Muscle layer of colon (tissue), 2 donors: ENCODE measurements around the gene PTGFRN.

Experiments used
- H3K27ac ChIP-seq: one replicate; pipeline ENCODE4 v1.7.0; 2013; ENCODE audit warnings: low read depth, mild to moderate bottlenecking, low read length, moderate library complexity
- H3K27me3 ChIP-seq, 2 donors: one replicate each; pipeline ENCODE4 v1.7.0; 2013; ENCODE audit warnings: low read length in 2 of 2, mild to moderate bottlenecking in 2 of 2; ENCODE audit not compliant: insufficient read depth in 2 of 2, control insufficient read depth in 1 of 2
- H3K36me3 ChIP-seq: one replicate; pipeline ENCODE4 v1.7.0; 2013; ENCODE audit warnings: mild to moderate bottlenecking, low read length; ENCODE audit not compliant: insufficient read depth
- H3K4me1 ChIP-seq: one replicate; pipeline ENCODE4 v1.7.0; 2013; ENCODE audit warnings: mild to moderate bottlenecking, low read length; ENCODE audit not compliant: insufficient read depth
- H3K4me3 ChIP-seq, 2 donors: one replicate each; pipeline ENCODE4 v1.7.0; 2013; ENCODE audit warnings: low read length in 2 of 2, low read depth in 1 of 2, mild to moderate bottlenecking in 1 of 2, moderate library complexity in 1 of 2
- H3K9ac ChIP-seq: one replicate; pipeline ENCODE4 v1.7.0; 2013; ENCODE audit warnings: low read length
- H3K9me3 ChIP-seq: one replicate; pipeline ENCODE4 v1.7.0; 2013; ENCODE audit warnings: mild to moderate bottlenecking, low read length
- donor health status: abdominal sarcoma.
- donor health status: Adenocarcinoma of cecum.

PTGFRN gene

DNA sequence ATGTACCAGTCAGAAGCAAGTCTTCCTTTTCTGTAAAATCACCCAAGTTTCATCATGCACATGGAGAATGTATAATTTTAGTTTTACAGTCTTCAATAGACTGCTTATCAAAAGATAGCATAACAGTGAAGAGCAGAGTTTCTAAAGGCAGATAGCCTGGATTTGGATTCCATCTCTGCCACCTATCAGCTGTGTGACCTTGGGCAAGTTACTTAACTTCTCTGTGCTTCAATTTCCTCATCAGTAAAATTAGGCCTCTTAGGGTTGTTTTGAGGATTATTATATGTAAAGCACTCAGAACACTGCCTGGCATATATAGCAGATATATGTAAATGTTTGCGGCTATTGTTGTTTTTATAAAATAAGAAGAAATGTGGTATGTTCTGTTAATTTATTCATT, 38.9 kb downstream of the PTGFRN start:
- no peak overlapping the region for H3K9ac ChIP-seq
- H3K27me3 ChIP-seq, result no peaks in the 10 kb centered on the region
- peak overlapping the region; percentile 93 for H3K27ac ChIP-seq
- peaks cover 68% of the 10 kb centered on the region for H3K4me1 ChIP-seq
- H3K36me3 ChIP-seq, result peaks cover 24% of the 10 kb centered on the region
- no peaks in the 10 kb centered on the region for H3K9me3 ChIP-seq
- no peak overlapping the region for H3K4me3 ChIP-seq

- Histone ChIP-seq H3K4me3 (no peak overlapping the region), H3K9ac (no peak overlapping the region), H3K4me1 (peaks cover 71% of the 10 kb centered on the region), H3K9me3 (no peaks in the 10 kb centered on the region), H3K27me3 (no peaks in the 10 kb centered on the region), H3K27ac (peak overlapping the region; percentile 93), H3K36me3 (peaks cover 17% of the 10 kb centered on the region)
Observed at GRCh38 chr1:116949213-116949985, 39.7 kb downstream of the PTGFRN start.

DNA sequence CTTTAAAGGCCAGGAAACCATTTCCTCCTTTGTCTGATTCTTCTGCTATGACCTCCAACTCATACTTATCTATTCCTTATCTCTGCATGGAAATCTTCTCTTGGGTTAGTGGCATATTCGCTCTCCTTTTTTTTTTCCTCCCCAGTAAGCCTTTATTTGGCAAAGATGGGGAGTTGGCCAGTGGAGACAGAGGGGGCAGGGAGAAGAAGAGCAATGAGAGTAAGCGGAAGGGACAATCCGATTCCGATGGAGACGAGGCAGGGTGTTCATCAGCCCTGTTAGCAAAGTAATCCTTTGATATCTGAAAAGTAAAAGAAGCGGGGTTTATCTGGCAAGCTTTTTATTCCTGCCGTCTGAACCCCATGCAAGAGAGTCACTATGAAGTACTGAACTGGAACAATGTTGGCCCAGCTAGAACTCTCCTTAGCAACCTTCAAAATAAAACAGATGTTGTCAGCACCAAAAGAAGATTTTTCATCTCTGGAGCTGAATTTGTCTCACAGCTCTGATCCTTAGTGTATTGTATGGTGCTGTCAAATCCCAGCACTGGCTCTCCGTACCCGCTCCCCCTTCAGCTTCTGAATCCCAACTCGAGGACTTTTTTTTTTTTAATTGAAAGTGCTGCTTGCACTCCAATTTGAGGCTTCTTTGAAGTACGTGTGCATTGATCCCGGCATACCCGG, 40.9 kb downstream of the PTGFRN start:
- no peaks in the 10 kb centered on the region for H3K9me3 ChIP-seq
- H3K4me3 ChIP-seq, result peak overlapping the region in 1 of 2 donors; percentile 25
- peak overlapping the region; percentile 93 for H3K27ac ChIP-seq
- peaks cover 78% of the 10 kb centered on the region for H3K4me1 ChIP-seq
- H3K9ac ChIP-seq, result peak overlapping the region; percentile 28
- H3K36me3 ChIP-seq, result peaks cover 11% of the 10 kb centered on the region
- H3K27me3 ChIP-seq, result no peaks in the 10 kb centered on the region

GRCh38 chr1:116951200-116951935, 41.7 kb downstream of the PTGFRN start:
- Histone ChIP-seq H3K4me3 (peak overlapping the region in 1 of 2 donors; percentile 25), H3K27ac (peak overlapping the region; percentile 93), H3K27me3 (no peaks in the 10 kb centered on the region), H3K36me3 (peaks cover 11% of the 10 kb centered on the region), H3K9me3 (no peaks in the 10 kb centered on the region), H3K4me1 (peaks cover 84% of the 10 kb centered on the region), H3K9ac (peak overlapping the region; percentile 28)

- H3K4me1 ChIP-seq, result peaks cover 85% of the 10 kb centered on the region
- no peak overlapping the region for H3K4me3 ChIP-seq
- peak overlapping the region; percentile 7 for H3K27ac ChIP-seq
- H3K27me3 ChIP-seq, result no peaks in the 10 kb centered on the region
- H3K9ac ChIP-seq, result no peak overlapping the region
- H3K9me3 ChIP-seq, result no peaks in the 10 kb centered on the region
- peaks cover 11% of the 10 kb centered on the region for H3K36me3 ChIP-seq
Observed at GRCh38 chr1:116952738-116953275, 43.1 kb downstream of the PTGFRN start.

DNA sequence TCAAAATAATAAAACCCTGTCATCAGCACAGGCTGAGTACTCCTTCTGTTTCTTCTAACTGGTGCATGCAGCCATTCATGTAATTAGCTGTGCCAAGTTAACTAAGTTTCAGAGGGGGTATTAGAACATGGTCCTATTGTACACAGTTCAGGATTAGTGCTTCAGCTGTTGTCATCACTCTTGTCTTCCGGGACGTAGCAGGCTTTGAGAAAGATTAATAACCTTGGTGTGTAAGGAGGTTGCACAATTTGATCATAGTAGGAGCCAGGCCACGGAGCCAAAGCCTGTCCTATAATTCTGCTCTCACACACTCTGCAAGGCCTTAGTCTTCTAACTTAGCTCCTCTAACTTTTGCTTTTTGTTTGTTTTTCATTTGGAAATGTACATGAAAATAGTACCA, 44.7 kb downstream of the PTGFRN start:
- Histone ChIP-seq H3K36me3 (peaks cover 3% of the 10 kb centered on the region), H3K27ac (peak overlapping the region; percentile 2), H3K4me1 (peaks cover 75% of the 10 kb centered on the region), H3K27me3 (no peaks in the 10 kb centered on the region), H3K9me3 (no peaks in the 10 kb centered on the region), H3K9ac (no peak overlapping the region), H3K4me3 (no peak overlapping the region)

GRCh38 chr1:116956378-116956777, 46.7 kb downstream of the PTGFRN start:
- H3K4me1 ChIP-seq, result peaks cover 57% of the 10 kb centered on the region
- H3K9me3 ChIP-seq, result no peaks in the 10 kb centered on the region
- H3K4me3 ChIP-seq, result no peak overlapping the region
- H3K27me3 ChIP-seq, result no peaks in the 10 kb centered on the region
- no peak overlapping the region for H3K27ac ChIP-seq
- H3K9ac ChIP-seq, result no peak overlapping the region
- H3K36me3 ChIP-seq, result peaks cover 8% of the 10 kb centered on the region

GRCh38 chr1:116957646-116958045, 47.9 kb downstream of the PTGFRN start:
- Histone ChIP-seq H3K4me1 (peaks cover 45% of the 10 kb centered on the region), H3K9ac (no peak overlapping the region), H3K36me3 (peaks cover 19% of the 10 kb centered on the region), H3K9me3 (no peaks in the 10 kb centered on the region), H3K27me3 (no peaks in the 10 kb centered on the region), H3K27ac (no peak overlapping the region), H3K4me3 (no peak overlapping the region)

- peaks cover 24% of the 10 kb centered on the region for H3K36me3 ChIP-seq
- H3K27me3 ChIP-seq, result no peaks in the 10 kb centered on the region
- no peaks in the 10 kb centered on the region for H3K9me3 ChIP-seq
- no peak overlapping the region for H3K9ac ChIP-seq
- H3K4me3 ChIP-seq, result no peak overlapping the region
- H3K4me1 ChIP-seq, result peaks cover 43% of the 10 kb centered on the region
- H3K27ac ChIP-seq, result no peak overlapping the region
Observed at GRCh38 chr1:116958110-116958509, 48.4 kb downstream of the PTGFRN start.

DNA sequence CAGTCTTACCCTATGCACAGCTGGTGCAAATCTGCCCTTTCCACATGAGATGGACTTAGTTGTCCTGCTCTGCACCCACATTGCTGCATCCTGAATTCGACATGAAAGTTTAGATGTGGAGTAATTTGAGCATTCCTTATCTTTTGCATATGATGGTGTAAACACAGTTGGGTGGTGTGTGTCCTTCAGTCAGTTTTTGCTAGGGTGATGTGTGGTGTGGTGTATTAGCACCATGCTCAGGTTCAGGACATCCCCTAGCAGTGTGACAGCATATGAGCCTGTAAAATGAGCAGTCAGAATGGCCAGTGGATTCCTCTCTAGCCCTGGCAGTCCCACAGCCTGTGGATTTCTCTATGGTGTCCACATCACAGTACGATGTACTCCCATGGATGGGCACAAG, 49.3 kb downstream of the PTGFRN start:
- Histone ChIP-seq H3K27ac (no peak overlapping the region), H3K36me3 (peaks cover 32% of the 10 kb centered on the region), H3K9ac (no peak overlapping the region), H3K4me1 (peaks cover 38% of the 10 kb centered on the region), H3K27me3 (no peaks in the 10 kb centered on the region), H3K9me3 (no peaks in the 10 kb centered on the region), H3K4me3 (no peak overlapping the region)

DNA sequence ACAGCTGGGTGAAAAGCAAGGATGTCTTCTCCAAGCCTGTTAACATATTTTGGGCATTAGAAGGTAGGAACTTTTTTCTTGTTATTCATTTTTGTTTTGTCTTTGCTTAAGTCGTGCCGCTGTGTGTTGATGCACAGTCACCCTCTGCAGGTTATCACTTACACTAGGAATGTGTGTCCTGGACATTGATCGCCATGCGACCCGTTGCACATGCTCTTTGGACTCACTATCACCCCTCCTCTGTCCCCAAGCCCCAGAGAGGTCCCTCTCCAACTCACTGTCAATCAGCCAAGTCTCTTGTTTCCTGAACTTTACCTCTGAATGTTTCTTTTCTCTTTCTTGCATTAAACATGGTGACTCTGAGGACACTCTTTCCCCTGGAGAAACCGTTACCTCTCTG, 51.9 kb downstream of the PTGFRN start:
- Histone ChIP-seq H3K27me3 (no peaks in the 10 kb centered on the region), H3K9ac (no peak overlapping the region), H3K36me3 (peaks cover 45% of the 10 kb centered on the region), H3K4me1 (peaks cover 20% of the 10 kb centered on the region), H3K4me3 (no peak overlapping the region), H3K27ac (no peak overlapping the region), H3K9me3 (no peaks in the 10 kb centered on the region)
